ENCODE measurements around the gene ANO10.

The ANO10 gene

DNA sequence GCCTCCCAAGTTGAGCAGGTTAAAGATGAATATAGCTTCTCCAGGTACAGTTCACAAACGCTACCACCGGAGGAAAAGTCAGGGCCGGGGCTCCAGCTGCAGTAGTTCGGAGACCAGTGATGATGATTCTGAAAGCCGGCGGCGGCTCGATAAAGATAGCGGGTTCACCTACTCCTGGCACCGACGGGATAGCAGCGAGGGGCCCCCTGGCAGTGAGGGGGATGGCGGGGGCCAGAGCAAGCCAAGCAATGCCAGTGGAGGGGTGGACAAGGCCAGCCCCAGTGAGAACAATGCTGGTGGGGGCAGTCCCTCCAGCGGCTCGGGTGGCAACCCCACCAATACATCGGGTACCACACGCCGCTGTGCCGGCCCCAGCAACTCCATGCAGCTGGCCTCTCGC lies 274.0 kb downstream of the ANO10 start:
- Mint-ChIP-seq H3K27ac (peak overlapping the region; percentile 88), H3K4me1 (ENCODE audit: low read depth) (peaks cover 68% of the 10 kb centered on the region), H3K9me3 (peaks cover 14% of the 10 kb centered on the region), H3K27me3 (no peaks in the 10 kb centered on the region), H3K36me3 (ENCODE audit: low read depth) (peaks cover 94% of the 10 kb centered on the region), H3K4me3 (peak overlapping the region; percentile 67)

DNA sequence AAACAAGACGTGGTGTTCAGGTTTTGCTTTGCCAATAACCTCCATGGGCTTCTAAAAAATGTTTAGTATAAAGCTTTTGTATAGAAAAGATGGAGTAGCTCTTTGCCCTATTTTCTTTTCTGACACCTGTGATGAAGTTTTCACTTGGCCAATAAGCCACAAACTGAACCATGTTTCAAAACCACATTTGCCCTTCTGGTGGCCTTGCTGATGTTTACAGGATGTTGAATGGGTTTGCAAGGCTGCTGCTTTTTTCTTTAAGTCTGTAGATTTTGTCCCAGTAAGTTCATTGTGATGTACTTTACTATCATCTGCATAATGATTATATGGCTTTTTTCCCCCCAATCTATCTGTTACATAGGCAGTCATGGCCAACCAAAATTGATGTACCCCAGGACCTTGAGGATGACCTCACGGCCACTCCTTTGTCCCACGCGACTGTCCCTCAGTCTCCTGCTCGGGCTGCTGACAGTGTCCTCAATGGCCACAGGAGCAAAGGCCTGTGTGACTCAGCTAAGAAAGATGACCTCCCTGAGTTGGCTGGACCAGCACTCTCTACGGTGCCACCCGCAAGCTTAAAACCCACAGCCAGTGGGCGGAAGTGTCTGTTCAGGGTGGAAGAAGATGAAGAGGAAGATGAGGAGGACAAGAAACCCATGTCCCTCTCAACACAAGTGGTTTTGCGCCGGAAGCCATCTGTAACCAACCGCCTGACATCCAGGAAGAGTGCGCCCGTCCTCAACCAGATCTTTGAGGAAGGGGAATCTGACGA lies 274.6 kb downstream of the ANO10 start:
- H3K4me3 Mint-ChIP-seq = peak overlapping the region; percentile 67
- peaks cover 94% of the 10 kb centered on the region for H3K36me3 Mint-ChIP-seq (ENCODE audit: low read depth)

DNA sequence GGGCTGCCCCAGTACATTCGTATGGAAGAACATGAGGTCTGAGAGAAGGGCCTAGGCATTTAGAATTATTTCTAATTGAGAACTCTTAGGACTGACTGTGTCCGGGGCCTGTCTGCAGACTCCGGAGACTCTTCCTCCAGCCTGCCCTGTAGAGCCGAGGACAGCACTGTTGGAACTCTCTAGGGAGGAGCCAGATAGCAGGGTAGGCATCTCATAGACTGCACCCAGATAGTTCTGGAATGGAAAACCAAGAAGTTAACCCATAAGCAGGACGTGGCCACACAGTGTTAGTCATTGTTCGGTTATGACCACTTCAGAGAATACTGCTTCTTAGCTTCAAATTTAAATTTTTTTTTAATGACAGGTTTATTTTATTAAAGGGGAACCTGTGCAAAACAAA lies 275.9 kb downstream of the ANO10 start:
- Mint-ChIP-seq H3K4me3 (no peak overlapping the region), H3K36me3 (ENCODE audit: low read depth) (peaks cover 86% of the 10 kb centered on the region)

More for the DNA sequence above, 274.6 kb downstream of the ANO10 start:
- Mint-ChIP-seq H3K4me1 (ENCODE audit: low read depth) (peaks cover 74% of the 10 kb centered on the region), H3K27ac (peak overlapping the region; percentile 88), H3K27me3 (no peaks in the 10 kb centered on the region), H3K9me3 (peaks cover 10% of the 10 kb centered on the region)

DNA sequence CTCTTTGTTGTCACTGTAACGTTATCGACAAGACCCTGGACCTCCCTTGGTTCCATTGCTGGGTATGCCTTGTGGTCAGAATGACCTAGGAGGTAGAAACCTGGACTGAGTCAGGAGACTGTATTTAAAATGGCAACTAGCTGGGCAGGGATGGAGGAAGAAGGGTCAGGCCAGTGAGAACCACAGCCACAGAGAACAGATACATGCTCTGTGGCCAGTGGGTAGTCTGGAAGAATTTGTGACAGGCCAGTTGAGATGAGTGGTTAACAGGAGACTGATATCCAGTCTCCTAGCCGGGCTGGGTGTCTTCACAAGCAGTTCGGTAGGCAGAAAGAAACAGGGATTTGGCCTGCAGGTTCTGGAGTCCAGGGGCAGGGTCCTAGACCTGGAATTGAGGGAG lies 276.6 kb downstream of the ANO10 start:
- H3K27me3 Mint-ChIP-seq = no peaks in the 10 kb centered on the region
- H3K36me3 Mint-ChIP-seq (ENCODE audit: low read depth) = peaks cover 86% of the 10 kb centered on the region
- H3K4me1 Mint-ChIP-seq (ENCODE audit: low read depth) = peaks cover 79% of the 10 kb centered on the region
- peaks cover under 1% of the 10 kb centered on the region for H3K9me3 Mint-ChIP-seq
- peak overlapping the region; percentile 85 for H3K27ac Mint-ChIP-seq
- H3K4me3 Mint-ChIP-seq = no peak overlapping the region

More for the DNA sequence above, 275.9 kb downstream of the ANO10 start:
- Mint-ChIP-seq H3K4me1 (ENCODE audit: low read depth) (peaks cover 79% of the 10 kb centered on the region), H3K27me3 (no peaks in the 10 kb centered on the region), H3K27ac (peak overlapping the region; percentile 85), H3K9me3 (no peaks in the 10 kb centered on the region)

- Mint-ChIP-seq H3K27ac (peak overlapping the region; percentile 11), H3K4me3 (no peak overlapping the region), H3K4me1 (ENCODE audit: low read depth) (peaks cover 79% of the 10 kb centered on the region), H3K9me3 (peaks cover 4% of the 10 kb centered on the region), H3K36me3 (ENCODE audit: low read depth) (peaks cover 85% of the 10 kb centered on the region), H3K27me3 (no peaks in the 10 kb centered on the region)
Measured at GRCh38 chr3:43344520-43344919, 277.3 kb downstream of the ANO10 start.

- Mint-ChIP-seq H3K36me3 (ENCODE audit: low read depth) (peaks cover 83% of the 10 kb centered on the region), H3K4me1 (ENCODE audit: low read depth) (peaks cover 74% of the 10 kb centered on the region), H3K27me3 (no peaks in the 10 kb centered on the region), H3K4me3 (peak overlapping the region; percentile 13), H3K27ac (peak overlapping the region; percentile 19), H3K9me3 (peaks cover 4% of the 10 kb centered on the region)
Measured at GRCh38 chr3:43343815-43344214, 278.0 kb downstream of the ANO10 start.

- H3K27me3 Mint-ChIP-seq = no peaks in the 10 kb centered on the region
- peaks cover 10% of the 10 kb centered on the region for H3K9me3 Mint-ChIP-seq
- H3K36me3 Mint-ChIP-seq (ENCODE audit: low read depth) = peaks cover 83% of the 10 kb centered on the region
- no peak overlapping the region for H3K4me3 Mint-ChIP-seq
- H3K27ac Mint-ChIP-seq = no peak overlapping the region
- H3K4me1 Mint-ChIP-seq (ENCODE audit: low read depth) = peaks cover 67% of the 10 kb centered on the region
Measured at GRCh38 chr3:43343185-43343584, 278.6 kb downstream of the ANO10 start.

DNA sequence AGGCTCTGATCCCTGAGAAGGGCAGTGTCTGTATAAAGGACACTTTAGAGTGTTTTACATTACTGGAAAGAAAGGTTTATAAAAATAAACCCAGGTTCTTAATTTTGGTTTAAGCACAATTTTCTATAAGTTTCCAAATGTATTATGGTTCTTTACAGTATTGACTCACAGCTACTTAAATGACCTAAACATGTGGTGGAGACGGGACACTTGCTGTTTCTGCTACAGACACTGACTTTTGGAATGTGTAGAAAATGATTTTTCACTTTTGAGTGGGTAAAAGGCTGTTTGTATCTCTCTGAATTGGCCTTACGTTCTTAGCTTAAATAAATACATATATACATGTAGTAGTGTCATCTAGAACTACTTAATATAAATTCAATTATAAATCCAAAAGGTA lies 280.0 kb downstream of the ANO10 start:
- H3K27me3 Mint-ChIP-seq = no peaks in the 10 kb centered on the region
- peaks cover 54% of the 10 kb centered on the region for H3K4me1 Mint-ChIP-seq (ENCODE audit: low read depth)
- H3K36me3 Mint-ChIP-seq (ENCODE audit: low read depth) = peaks cover 79% of the 10 kb centered on the region
- peaks cover 13% of the 10 kb centered on the region for H3K9me3 Mint-ChIP-seq
- no peak overlapping the region for H3K27ac Mint-ChIP-seq
- no peak overlapping the region for H3K4me3 Mint-ChIP-seq

- H3K4me3 Mint-ChIP-seq = no peak overlapping the region
- no peaks in the 10 kb centered on the region for H3K27me3 Mint-ChIP-seq
- peaks cover 17% of the 10 kb centered on the region for H3K9me3 Mint-ChIP-seq
- peaks cover 41% of the 10 kb centered on the region for H3K4me1 Mint-ChIP-seq (ENCODE audit: low read depth)
- peaks cover 82% of the 10 kb centered on the region for H3K36me3 Mint-ChIP-seq (ENCODE audit: low read depth)
- no peak overlapping the region for H3K27ac Mint-ChIP-seq
Measured at GRCh38 chr3:43340403-43340802, 281.4 kb downstream of the ANO10 start.

GRCh38 chr3:43338295-43338694 lies 283.5 kb downstream of the ANO10 start:
- Mint-ChIP-seq H3K36me3 (ENCODE audit: low read depth) (peaks cover 76% of the 10 kb centered on the region), H3K27me3 (no peaks in the 10 kb centered on the region), H3K4me1 (ENCODE audit: low read depth) (peaks cover 20% of the 10 kb centered on the region), H3K9me3 (peaks cover 17% of the 10 kb centered on the region), H3K4me3 (no peak overlapping the region), H3K27ac (no peak overlapping the region)

- H3K36me3 Mint-ChIP-seq (ENCODE audit: low read depth) = peaks cover 83% of the 10 kb centered on the region
- H3K4me1 Mint-ChIP-seq (ENCODE audit: low read depth) = peaks cover 21% of the 10 kb centered on the region
- peaks cover 17% of the 10 kb centered on the region for H3K9me3 Mint-ChIP-seq
- no peak overlapping the region for H3K4me3 Mint-ChIP-seq
- no peaks in the 10 kb centered on the region for H3K27me3 Mint-ChIP-seq
- peak overlapping the region; percentile 11 for H3K27ac Mint-ChIP-seq
Measured at GRCh38 chr3:43335799-43336198, 286.0 kb downstream of the ANO10 start.

- H3K36me3 Mint-ChIP-seq (ENCODE audit: low read depth) = peaks cover 74% of the 10 kb centered on the region
- no peaks in the 10 kb centered on the region for H3K27me3 Mint-ChIP-seq
- peaks cover 29% of the 10 kb centered on the region for H3K4me1 Mint-ChIP-seq (ENCODE audit: low read depth)
- no peak overlapping the region for H3K4me3 Mint-ChIP-seq
- peaks cover 14% of the 10 kb centered on the region for H3K9me3 Mint-ChIP-seq
- no peak overlapping the region for H3K27ac Mint-ChIP-seq
Measured at GRCh38 chr3:43334976-43335375, 286.8 kb downstream of the ANO10 start.

DNA sequence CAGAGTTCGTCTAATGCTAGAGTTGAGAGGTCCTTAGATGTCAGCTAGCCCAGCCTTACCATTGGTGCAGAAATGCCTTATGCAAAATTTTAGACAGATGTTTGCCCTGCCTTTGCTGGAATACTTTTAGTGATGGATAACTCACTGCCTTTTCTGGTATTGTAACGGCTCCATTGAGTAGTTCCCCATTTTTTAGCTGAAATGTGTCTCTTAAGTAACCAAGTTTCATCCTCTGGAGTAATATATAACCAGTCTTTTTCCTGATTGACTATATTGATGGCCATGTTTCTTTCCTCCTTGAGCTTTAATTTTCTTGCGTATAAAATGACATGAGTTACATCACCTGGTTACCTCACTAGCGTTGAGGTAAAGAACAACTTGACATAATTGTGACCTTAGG lies 290.4 kb downstream of the ANO10 start:
- Mint-ChIP-seq H3K4me1 (ENCODE audit: low read depth) (peaks cover 63% of the 10 kb centered on the region), H3K27ac (no peak overlapping the region), H3K36me3 (ENCODE audit: low read depth) (peaks cover 53% of the 10 kb centered on the region), H3K27me3 (no peaks in the 10 kb centered on the region), H3K9me3 (peaks cover 4% of the 10 kb centered on the region), H3K4me3 (no peak overlapping the region)

DNA sequence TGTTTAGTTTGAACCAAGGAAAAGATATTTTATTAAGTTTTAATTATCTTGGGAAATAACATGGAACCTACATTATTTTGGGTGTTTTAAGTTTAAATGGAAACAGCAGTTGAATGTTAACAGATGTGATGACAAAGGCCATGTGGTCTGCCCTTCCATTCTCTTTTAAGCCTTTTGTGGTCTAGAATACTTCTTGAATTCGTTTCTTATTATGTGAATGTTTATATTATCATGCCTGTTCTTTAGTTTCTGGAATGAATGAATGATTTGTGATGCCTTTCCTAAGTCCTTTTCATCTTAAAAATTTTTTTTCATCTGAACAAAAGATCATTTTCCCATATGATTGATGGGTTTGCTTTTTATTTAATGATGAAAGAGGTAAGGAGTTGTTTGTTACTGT lies 290.8 kb downstream of the ANO10 start:
- Mint-ChIP-seq H3K36me3 (ENCODE audit: low read depth) (peaks cover 49% of the 10 kb centered on the region), H3K27me3 (no peaks in the 10 kb centered on the region), H3K4me3 (no peak overlapping the region), H3K4me1 (ENCODE audit: low read depth) (peaks cover 67% of the 10 kb centered on the region), H3K27ac (peak overlapping the region; percentile 8), H3K9me3 (peaks cover 4% of the 10 kb centered on the region)

GRCh38 chr3:43328653-43329052 lies 293.2 kb downstream of the ANO10 start:
- H3K4me3 Mint-ChIP-seq = no peak overlapping the region
- no peaks in the 10 kb centered on the region for H3K9me3 Mint-ChIP-seq
- H3K4me1 Mint-ChIP-seq (ENCODE audit: low read depth) = peaks cover 90% of the 10 kb centered on the region
- H3K36me3 Mint-ChIP-seq (ENCODE audit: low read depth) = peaks cover 34% of the 10 kb centered on the region
- H3K27ac Mint-ChIP-seq = peak overlapping the region; percentile 39
- no peaks in the 10 kb centered on the region for H3K27me3 Mint-ChIP-seq

- peaks cover 33% of the 10 kb centered on the region for H3K36me3 Mint-ChIP-seq (ENCODE audit: low read depth)
- peak overlapping the region; percentile 39 for H3K27ac Mint-ChIP-seq
- no peaks in the 10 kb centered on the region for H3K9me3 Mint-ChIP-seq
- no peaks in the 10 kb centered on the region for H3K27me3 Mint-ChIP-seq
- H3K4me3 Mint-ChIP-seq = peak overlapping the region; percentile 6
- peaks cover 92% of the 10 kb centered on the region for H3K4me1 Mint-ChIP-seq (ENCODE audit: low read depth)
Measured at GRCh38 chr3:43327582-43327979, 294.2 kb downstream of the ANO10 start.

Measured in stimulated activated naive CD8-positive, alpha-beta T cell treated with anti-CD3 and anti-CD28 coated beads, Interleukin-15, Interleukin-2, amounts not matched to agents 100 ng/mL and 50 ng/mL, for 24 hours (primary cell).